GM19463 (cell line): ENCODE data around the gene MAP2K3.
"Not testable (repeated sequence)": the region's sequence is repeated elsewhere in the genome, so short reads cannot be mapped to it uniquely, and the experiment has no call there.

ENCODE experiments used
- ATAC-seq: cut with Tn5 transposase; IDR thresholded peaks from one replicate; pipeline ENCODE4 v1.9.1; 2021; ENCODE audit warnings: mild to moderate bottlenecking, moderate library complexity; ENCODE audit not compliant: unreplicated experiment

The MAP2K3 gene

GRCh38 chr17:21308931-21309381, 24.4 kb downstream of the MAP2K3 start:
- ATAC-seq, result not testable (repeated sequence)

DNA sequence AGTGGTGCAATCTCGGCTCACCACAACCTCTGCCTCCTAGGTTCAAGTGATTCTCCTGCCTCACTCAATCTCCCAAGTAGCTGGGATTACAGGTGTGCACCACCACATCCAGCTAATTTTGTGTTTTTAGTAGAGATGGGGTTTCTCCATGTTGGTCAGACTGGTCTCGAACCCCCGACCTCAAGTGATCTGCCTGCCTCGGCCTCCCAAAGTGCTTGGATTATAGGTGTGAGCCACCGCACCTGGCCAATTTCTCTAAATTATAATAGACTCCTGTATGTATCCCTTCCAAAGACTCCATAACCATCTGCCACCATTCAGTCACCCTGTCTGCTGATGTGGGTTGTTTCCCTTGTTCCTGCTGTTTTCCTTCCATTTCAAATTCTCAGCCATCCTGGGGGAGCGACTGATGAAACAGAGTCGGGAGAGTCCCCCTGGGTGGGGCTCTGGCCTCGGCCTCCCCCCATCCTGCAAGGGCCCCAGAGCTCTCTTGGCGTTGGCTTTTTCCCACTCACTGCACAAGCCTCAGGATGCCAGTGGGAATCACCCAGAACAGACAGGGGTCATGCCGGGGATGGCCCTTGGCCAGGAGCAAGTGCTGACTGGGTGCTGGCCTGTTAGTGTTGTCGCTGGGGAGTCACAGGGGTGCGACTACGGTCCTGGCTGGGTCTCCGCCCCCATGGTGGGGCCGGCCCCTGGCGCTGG, 25.7 kb downstream of the MAP2K3 start:
- not testable (repeated sequence) for ATAC-seq

GRCh38 chr17:21310766-21311602, 26.5 kb downstream of the MAP2K3 start:
- not testable (repeated sequence) for ATAC-seq

- no peak for ATAC-seq
These were observed 28.8 kb downstream of the MAP2K3 start for GRCh38 chr17:21313320-21313719.

GRCh38 chr17:21313761-21314160, 29.2 kb downstream of the MAP2K3 start:
- ATAC-seq, result not testable (repeated sequence)

- ATAC-seq, result not testable (repeated sequence)
These were observed 29.8 kb downstream of the MAP2K3 start for GRCh38 chr17:21314261-21314664.

GRCh38 chr17:21314701-21315111, 30.2 kb downstream of the MAP2K3 start:
- ATAC-seq, result not testable (repeated sequence)

DNA sequence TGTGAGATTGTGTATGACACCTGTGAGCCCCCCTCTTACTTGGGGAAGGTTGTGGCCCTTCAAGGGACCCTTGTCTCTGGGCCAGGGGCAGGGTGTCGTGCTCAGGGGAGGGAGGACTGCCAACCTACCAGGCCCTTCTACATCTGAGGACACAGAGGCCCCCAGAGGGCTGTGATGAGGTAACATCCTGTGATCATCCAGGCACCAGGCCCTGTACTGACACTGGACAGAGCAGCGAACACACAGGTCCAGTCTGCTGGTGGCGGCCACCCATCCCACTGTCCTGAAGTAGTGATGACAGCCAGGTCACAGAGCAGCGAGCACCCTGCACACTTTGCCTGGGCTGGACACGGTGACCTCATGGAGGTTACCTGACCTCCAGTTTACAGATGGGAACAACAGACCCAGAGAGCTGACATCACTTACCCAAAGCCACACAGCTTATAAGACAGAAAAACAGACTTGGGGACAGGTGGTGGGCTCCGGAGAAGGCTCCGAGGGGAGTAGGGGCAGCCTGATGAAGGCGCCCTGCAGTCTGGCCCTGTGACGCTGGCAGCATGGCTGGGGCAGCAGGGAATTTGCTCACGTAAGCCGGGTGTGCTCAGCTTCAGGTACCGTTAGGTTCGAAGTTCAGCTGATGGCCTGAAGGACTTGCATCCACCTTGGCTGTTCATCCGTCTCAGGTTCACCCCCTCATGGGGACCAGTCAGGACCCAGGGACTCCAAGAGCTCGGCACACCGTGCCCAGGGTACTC, 30.9 kb downstream of the MAP2K3 start:
- not testable (repeated sequence) for ATAC-seq

DNA sequence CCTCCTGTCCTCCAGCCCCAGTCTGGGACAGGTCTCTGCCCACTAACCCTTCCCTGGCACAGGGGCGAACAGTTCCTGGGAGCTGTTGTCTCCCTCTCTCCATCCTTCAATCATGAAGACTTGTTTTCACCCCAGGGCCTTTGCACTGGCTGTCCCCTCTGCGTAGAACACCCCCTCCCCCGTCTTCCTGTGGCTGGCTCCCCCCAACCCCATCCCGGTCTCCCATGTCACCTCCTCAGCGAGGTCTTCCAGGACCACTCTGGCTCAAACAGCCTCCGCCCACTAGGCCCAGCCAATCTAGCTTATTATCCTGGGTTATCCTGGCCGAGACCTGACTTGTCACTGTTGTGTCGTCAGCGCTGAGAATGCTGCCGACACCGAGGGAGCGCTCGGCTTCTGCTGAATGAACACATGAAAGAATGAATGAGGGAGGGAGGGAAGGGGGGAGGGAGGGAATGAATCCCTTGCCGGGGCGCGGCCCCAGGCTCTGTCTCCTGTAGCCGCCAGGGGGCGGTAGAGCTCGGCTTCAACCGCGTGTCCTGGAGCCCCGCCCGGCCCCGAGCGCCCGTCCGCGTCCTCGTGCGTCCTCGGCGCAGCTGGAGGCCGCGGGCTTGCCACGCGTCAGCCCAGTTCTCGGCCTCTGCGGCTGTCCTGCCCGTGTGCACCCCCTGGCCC, 31.8 kb downstream of the MAP2K3 start:
- ATAC-seq, result peak; percentile 70

- ATAC-seq, result peak; percentile 24
These were observed 32.5 kb downstream of the MAP2K3 start for GRCh38 chr17:21316887-21317500.

DNA sequence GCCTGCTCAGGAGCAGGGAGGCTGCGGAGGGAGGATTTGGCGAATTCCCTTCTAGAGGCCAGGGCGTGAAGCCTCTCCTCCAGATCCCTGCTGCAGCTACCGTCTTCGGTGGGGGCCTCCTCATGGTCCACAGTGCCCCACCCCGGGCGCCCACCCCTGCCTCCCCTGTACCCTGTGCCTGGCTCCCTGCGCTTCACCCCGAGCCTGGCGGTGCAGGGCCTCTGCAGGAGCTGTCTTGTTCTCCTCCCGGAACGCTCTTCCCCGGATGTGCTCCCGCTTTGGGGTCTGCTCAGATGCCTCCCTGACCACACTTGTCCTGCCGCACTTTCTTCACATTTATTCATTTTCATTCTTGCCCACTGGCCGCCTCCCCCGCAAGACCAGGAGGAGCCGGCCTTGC, 33.3 kb downstream of the MAP2K3 start:
- ATAC-seq, result not testable (repeated sequence)

DNA sequence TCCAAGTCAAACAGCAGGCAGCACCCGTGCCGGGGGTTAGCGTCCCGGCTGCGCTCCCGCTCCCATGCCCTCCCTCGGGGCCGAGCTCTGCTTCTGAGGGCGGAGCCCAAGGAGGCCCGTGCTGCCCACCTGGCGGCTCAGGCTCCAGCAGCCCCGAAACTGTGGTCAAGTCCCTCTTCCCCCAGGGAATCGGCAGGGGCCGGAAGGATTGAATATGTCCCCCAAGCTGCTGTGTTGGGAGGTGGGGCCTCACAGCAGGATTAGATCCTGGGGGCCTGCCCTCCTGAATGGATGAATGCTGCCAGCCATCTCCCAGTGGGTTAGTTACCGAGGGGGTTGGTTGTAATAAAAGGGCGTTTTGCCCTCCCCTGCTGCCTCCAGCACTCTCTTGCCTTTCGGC, 33.9 kb downstream of the MAP2K3 start:
- no peak for ATAC-seq

DNA sequence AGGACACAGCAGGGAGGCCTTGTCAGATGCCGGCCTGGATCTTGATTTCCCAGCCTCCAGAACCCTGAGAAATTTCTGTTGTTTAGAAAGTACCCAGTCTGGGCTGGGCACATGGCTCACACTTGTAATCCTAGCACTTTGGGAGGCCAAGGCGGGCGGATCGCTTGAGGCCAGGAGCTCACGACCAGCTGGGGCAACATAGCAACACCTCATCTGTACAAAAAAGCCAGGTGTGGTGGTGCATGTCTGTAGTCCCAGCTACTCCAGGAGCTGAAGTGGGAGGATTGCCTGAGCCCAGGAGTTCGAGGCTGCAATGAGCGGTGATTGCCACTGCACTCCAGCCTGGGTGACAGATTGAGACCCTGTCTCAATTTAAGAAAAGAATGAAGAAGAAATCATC, 34.3 kb downstream of the MAP2K3 start:
- ATAC-seq, result not testable (repeated sequence)

GRCh38 chr17:21319256-21319655, 34.7 kb downstream of the MAP2K3 start:
- ATAC-seq, result not testable (repeated sequence)

- not testable (repeated sequence) for ATAC-seq
These were observed 35.3 kb downstream of the MAP2K3 start for GRCh38 chr17:21319686-21320375.

GRCh38 chr17:21320430-21320829, 35.9 kb downstream of the MAP2K3 start:
- ATAC-seq, result not testable (repeated sequence)

DNA sequence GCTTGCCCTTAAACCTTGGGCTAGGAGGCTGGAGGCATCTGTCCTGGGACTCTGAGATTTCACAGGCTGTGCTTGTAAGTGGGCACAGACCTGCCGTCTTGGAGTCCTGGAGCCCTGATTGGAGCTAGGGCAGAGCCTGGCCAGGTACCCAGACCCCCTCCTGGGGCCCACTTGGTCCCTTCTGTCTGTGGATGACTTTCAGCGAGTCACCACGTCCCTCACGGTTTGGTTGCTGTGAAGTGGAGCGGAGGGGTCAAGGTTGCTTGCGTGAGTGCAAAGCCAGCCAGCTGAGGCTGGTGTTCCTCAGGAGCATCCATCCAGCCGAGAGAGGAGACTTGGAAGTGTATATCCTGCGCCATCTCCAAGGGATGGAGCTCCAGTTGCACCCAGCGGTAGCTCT, 36.5 kb downstream of the MAP2K3 start:
- ATAC-seq, result not testable (repeated sequence)

GRCh38 chr17:21321744-21322191, 37.3 kb downstream of the MAP2K3 start:
- ATAC-seq, result not testable (repeated sequence)
